MG63 (cell line): ENCODE results near the gene GLP2R. TPM values are rescaled to one million over a fixed set of nuclear protein-coding genes. Genes with fewer than 3 reads are reported as not detected.
"Not testable (repeated sequence)": the region's sequence is repeated elsewhere in the genome, so short reads cannot be mapped to it uniquely, and the experiment has no call there.

Source experiments
- DNase-seq: peaks from one replicate; pipeline ENCODE4 v3.0.0-alpha.2; 2020
- H3K27me3 ChIP-seq: fragments of 250-450 bp; sonication (Bioruptor Pico); 2 replicates; pipeline ENCODE4 v1.5.1; 2020; ENCODE audit warnings: mild to moderate bottlenecking, moderate library complexity
- H3K36me3 ChIP-seq: fragments of 250-450 bp; sonication (Bioruptor Pico); 2 replicates; pipeline ENCODE4 v1.5.1; 2020; ENCODE audit warnings: mild to moderate bottlenecking, moderate library complexity
- H3K4me3 ChIP-seq: fragments of 250-450 bp; sonication (Bioruptor Pico); 2 replicates; pipeline ENCODE4 v1.5.1; 2020; ENCODE audit warnings: mild to moderate bottlenecking, moderate library complexity
- H3K9me3 ChIP-seq: fragments of 250-450 bp; sonication (Bioruptor Pico); 2 replicates; pipeline ENCODE4 v1.5.1; 2020; ENCODE audit warnings: mild to moderate bottlenecking, moderate library complexity
- total RNA-seq: library from RNA; depleted of rRNA; stranded (reverse); fragments of >200 nt; shearing (Covaris generic); gene quantifications from 2 replicates; pipeline ENCODE4 v1.2.3, GENCODE V29; 2014; ENCODE audit warnings: low replicate concordance; rRNA removed

GLP2R gene, protein sequence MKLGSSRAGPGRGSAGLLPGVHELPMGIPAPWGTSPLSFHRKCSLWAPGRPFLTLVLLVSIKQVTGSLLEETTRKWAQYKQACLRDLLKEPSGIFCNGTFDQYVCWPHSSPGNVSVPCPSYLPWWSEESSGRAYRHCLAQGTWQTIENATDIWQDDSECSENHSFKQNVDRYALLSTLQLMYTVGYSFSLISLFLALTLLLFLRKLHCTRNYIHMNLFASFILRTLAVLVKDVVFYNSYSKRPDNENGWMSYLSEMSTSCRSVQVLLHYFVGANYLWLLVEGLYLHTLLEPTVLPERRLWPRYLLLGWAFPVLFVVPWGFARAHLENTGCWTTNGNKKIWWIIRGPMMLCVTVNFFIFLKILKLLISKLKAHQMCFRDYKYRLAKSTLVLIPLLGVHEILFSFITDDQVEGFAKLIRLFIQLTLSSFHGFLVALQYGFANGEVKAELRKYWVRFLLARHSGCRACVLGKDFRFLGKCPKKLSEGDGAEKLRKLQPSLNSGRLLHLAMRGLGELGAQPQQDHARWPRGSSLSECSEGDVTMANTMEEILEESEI
- total RNA-seq = 0.03 TPM in 1 of 2 replicates, not detected in the other

- H3K9me3 ChIP-seq = no peaks in the 10 kb centered on the region
- H3K27me3 ChIP-seq = no peaks in the 10 kb centered on the region; the same call in 1 of the 2 replicates
- DNase-seq = no peak
- H3K4me3 ChIP-seq = no peak within 1 kb of the TSS
- H3K36me3 ChIP-seq = no peaks in the 10 kb centered on the region
Measured at GRCh38 chr17:9825641-9826150, at the start of gene GLP2R. Gene GLP2R (plus strand): TSS chr17:9825924. CDS start chr17:9826064, 140 bp downstream.

DNA sequence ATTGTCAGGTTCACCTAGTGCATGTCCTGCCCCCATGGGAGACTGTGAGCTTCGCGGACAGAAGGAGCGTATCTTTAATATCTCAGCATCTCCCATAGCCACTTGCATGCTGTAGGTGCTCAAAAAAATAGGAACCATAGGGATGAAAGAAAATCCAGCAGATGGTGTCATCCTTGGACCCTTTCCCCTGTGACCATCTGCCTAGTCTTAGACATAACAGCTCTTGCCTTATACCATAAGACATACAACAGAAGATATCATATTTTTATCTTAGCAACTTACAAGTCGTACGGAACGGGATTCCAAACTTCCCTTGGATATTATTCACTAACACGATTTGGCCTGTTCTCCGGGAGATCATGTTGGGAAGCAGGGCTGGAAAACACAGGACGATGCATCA lies 48.8 kb upstream of the GLP2R start:
- Histone ChIP-seq H3K36me3 (no peaks in the 10 kb centered on the region), H3K27me3 (peaks cover 16% of the 10 kb centered on the region), H3K9me3 (no peaks in the 10 kb centered on the region), H3K4me3 (no peak overlapping the region)
- no peak for DNase-seq

DNA sequence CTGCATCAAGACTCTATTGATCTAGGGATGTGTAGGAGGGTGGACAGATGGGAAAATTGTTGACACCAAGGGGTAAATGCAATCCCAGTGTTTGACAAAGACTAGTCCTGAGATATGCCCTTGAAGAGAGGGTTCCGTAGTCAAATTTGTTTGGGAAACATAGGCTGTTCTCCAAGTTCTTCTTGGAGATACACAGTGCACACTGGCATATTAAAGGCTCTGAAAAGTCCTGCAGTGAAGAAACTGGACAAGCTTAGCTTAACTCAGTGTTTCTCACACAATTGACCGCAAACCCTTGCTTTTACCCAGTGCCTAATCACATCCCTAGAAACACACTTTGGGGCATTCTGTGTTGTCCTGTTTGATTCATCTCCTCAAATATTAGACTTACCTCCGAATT lies 45.2 kb upstream of the GLP2R start:
- no peak for DNase-seq
- Histone ChIP-seq H3K36me3 (no peaks in the 10 kb centered on the region), H3K9me3 (no peaks in the 10 kb centered on the region), H3K4me3 (no peak overlapping the region), H3K27me3 (peaks cover 27% of the 10 kb centered on the region)

DNA sequence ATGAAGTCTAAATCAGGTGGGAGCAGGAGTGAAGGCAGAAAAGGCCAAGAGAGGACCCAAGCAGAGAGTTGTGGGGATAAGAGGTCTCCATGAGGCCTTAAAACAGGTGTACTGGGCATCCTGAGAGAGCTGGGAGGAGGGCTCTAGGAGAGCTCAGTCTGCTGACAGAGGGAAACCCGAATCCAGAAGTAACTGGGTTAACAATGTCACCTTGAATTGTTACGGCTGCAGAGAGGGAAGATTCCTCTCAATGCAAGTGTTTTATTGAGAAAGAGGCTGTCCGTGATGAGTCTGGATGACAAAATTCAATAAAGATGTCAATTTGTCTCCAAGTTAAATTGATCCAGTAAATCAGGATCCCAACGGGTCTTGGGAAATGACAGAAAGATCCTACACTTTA lies 42.7 kb upstream of the GLP2R start:
- no peak for DNase-seq
- Histone ChIP-seq H3K4me3 (no peak overlapping the region), H3K36me3 (no peaks in the 10 kb centered on the region), H3K9me3 (no peaks in the 10 kb centered on the region), H3K27me3 (peaks cover 27% of the 10 kb centered on the region)

- not testable (repeated sequence) for H3K9me3 ChIP-seq, H3K4me3 ChIP-seq, DNase-seq, H3K36me3 ChIP-seq
- H3K27me3 ChIP-seq = peaks cover 27% of the 10 kb centered on the region
Measured at GRCh38 chr17:9783465-9783864, 42.3 kb upstream of the GLP2R start.

DNA sequence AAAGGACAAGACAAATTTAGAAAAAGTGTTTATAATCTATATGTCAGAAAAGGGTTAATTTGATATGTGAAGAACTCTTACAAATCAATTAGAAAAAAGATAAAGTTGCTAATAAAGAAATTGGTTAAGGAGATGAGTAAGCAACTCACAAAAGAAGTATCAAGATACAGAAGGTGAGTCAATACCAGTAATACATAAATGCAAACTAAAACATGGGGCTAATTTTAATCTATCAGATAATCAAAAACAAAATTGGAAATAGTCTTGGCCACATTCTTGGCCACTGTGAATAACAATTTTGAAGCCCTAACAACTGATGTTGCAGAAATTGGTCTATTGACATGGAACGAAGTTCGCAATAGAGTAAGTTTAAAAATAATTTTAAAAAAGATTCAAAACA lies 41.2 kb upstream of the GLP2R start:
- Histone ChIP-seq H3K4me3 (no peak overlapping the region), H3K9me3 (no peaks in the 10 kb centered on the region), H3K36me3 (no peaks in the 10 kb centered on the region), H3K27me3 (peaks cover 25% of the 10 kb centered on the region)
- no peak for DNase-seq

DNA sequence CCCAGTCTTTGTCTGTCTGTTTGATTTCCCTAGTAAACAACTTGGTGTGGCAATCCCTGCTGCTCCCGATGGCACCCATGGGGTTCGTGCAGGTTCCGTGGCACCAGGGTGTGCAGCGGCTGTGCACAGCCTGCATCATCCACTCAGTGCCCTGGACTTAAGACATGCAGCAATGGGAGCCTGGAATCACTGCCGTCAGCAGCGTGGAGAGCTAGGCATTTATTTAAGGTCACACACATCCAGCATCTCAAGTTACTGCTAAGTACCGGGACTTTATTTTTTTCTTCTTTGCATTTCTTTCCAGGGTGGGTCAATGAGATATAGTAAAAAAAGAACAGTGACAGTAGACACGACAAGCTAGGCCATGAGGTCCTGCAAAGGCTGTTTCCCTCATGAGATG lies 37.1 kb upstream of the GLP2R start:
- no peak for DNase-seq
- Histone ChIP-seq H3K27me3 (peaks cover 5% of the 10 kb centered on the region; the same call in 1 of the 2 replicates), H3K36me3 (no peaks in the 10 kb centered on the region), H3K4me3 (no peak overlapping the region), H3K9me3 (no peaks in the 10 kb centered on the region)

GRCh38 chr17:9790316-9790715 lies 35.4 kb upstream of the GLP2R start:
- no peak for DNase-seq
- no peaks in the 10 kb centered on the region for H3K9me3 ChIP-seq
- H3K27me3 ChIP-seq = no peaks in the 10 kb centered on the region
- H3K36me3 ChIP-seq = no peaks in the 10 kb centered on the region
- H3K4me3 ChIP-seq = no peak overlapping the region

- no peaks in the 10 kb centered on the region for H3K36me3 ChIP-seq
- no peaks in the 10 kb centered on the region for H3K9me3 ChIP-seq
- DNase-seq = no peak
- no peaks in the 10 kb centered on the region for H3K27me3 ChIP-seq
- H3K4me3 ChIP-seq = no peak within 1 kb of the TSS
Measured at GRCh38 chr17:9790889-9791876, 34.5 kb upstream of the GLP2R start, which contains the start of gene DHRS7C. Gene DHRS7C (minus strand): TSS chr17:9791592. CDS start chr17:9791284, 308 bp downstream.

GRCh38 chr17:9792181-9792840 lies 33.4 kb upstream of the GLP2R start:
- H3K27me3 ChIP-seq = no peaks in the 10 kb centered on the region
- no peaks in the 10 kb centered on the region for H3K36me3 ChIP-seq
- no peaks in the 10 kb centered on the region for H3K9me3 ChIP-seq
- H3K4me3 ChIP-seq = no peak overlapping the region
- no peak for DNase-seq

GRCh38 chr17:9798008-9798407 lies 27.7 kb upstream of the GLP2R start:
- no peak for DNase-seq
- Histone ChIP-seq H3K27me3 (no peaks in the 10 kb centered on the region; the same call in 1 of the 2 replicates), H3K9me3 (no peaks in the 10 kb centered on the region; the same call in 1 of the 2 replicates), H3K36me3 (no peaks in the 10 kb centered on the region), H3K4me3 (no peak overlapping the region)

DNA sequence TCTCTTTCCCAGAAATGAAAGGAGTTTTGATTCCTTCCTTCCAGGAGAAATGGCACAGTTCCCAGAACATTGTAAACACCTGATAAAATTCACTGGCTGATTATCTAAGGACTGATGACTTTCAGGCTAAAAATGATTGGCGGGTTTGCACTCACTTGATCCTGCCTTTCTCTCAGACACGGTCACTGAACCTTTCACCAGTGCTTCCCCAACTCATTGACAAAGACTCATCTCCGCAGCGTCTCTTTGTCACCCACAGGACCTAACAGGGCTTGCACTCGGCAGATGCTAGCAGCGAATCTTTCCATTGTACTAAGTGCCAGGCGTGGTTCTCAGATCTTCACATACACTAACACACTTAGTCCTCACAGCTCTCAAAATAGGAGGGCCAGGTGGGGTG lies 27.0 kb upstream of the GLP2R start:
- Histone ChIP-seq H3K27me3 (no peaks in the 10 kb centered on the region; the same call in 1 of the 2 replicates), H3K36me3 (no peaks in the 10 kb centered on the region), H3K4me3 (no peak overlapping the region), H3K9me3 (no peaks in the 10 kb centered on the region; the same call in 1 of the 2 replicates)
- DNase-seq = no peak

DNA sequence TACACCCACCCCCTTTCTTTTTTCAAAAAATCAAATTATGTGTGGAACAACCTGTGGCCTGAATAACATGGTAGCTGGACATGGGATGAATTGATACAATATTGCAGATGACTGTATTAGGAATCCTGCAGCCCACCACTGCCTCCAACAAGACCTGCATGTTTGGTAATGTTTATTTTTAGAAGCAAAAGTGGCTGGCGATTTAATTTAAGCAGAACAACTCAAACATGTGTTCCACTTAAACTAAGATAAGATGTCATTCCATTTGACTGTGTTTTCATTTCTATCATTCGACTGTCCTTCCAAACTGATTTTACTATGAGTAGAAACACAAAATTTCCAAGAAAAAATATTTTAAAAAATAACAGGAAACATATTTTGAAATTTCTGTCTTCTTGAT lies 24.2 kb upstream of the GLP2R start:
- no peak for DNase-seq
- Histone ChIP-seq H3K4me3 (no peak overlapping the region), H3K36me3 (no peaks in the 10 kb centered on the region), H3K27me3 (no peaks in the 10 kb centered on the region; the same call in 1 of the 2 replicates), H3K9me3 (no peaks in the 10 kb centered on the region; the same call in 1 of the 2 replicates)

DNA sequence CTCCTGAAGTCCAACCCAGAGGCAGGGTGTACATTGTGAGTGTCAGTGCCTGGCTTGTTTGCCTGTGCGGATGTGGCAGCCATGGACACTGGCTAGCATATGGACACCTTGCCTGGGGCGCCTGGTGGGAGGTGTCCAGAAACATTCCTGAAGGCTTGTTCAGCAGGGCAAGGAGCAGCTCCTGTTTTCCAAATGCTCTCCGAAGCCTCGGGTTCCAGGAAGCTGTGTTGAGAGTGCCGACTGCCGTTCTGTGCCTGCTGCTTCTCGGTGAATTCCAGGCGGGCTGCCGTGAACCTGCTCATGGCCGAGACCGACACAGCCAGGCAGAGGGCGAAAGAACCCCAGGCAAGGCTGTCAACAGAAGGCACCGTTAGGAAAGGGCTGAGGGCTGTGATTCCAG lies 23.4 kb upstream of the GLP2R start:
- H3K4me3 ChIP-seq = no peak overlapping the region
- no peaks in the 10 kb centered on the region; the same call in 1 of the 2 replicates for H3K9me3 ChIP-seq
- peak; percentile 47 for DNase-seq
- no peaks in the 10 kb centered on the region; the same call in none of the 2 replicates for H3K27me3 ChIP-seq
- H3K36me3 ChIP-seq = no peaks in the 10 kb centered on the region

GRCh38 chr17:9802697-9803096 lies 23.0 kb upstream of the GLP2R start:
- H3K27me3 ChIP-seq = peaks cover 2% of the 10 kb centered on the region
- H3K36me3 ChIP-seq = no peaks in the 10 kb centered on the region
- no peak overlapping the region for H3K4me3 ChIP-seq
- no peaks in the 10 kb centered on the region; the same call in 1 of the 2 replicates for H3K9me3 ChIP-seq
- DNase-seq = no peak

DNA sequence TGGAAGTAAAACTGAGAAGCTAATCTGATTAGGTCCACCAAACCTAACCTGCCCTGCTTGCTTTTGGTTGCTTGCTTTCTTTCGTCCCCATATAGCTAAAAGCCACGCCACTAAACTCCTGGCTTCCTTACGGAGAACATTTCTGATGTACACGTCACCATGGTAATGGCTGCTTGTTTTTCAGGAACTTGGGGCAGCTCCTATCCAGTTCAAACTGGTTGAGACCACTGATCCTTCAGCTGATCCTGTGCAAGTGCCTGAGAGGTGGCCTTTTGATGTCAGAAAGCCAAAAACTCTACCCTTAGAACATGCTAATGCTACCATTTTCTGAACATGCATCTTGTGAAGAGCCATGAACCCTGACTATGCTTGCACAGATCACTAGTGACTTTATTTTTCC lies 20.0 kb upstream of the GLP2R start:
- H3K36me3 ChIP-seq = no peaks in the 10 kb centered on the region

More for the DNA sequence above, 20.0 kb upstream of the GLP2R start:
- no peak for DNase-seq
- Histone ChIP-seq H3K4me3 (no peak overlapping the region), H3K9me3 (peaks cover 8% of the 10 kb centered on the region; the same call in 1 of the 2 replicates), H3K27me3 (peaks cover 7% of the 10 kb centered on the region)
